Measurements from ENCODE around the gene NCR3LG1.

- TF ChIP-seq CTCF (IDR thresholded peaks at IDR 0.05; ENCODE audit: low read depth, low read length, poor library complexity, severe bottlenecking) = no peak
- TF ChIP-seq EZH2phosphoT487 (IDR thresholded peaks at IDR 0.05; ENCODE audit: borderline replicate concordance, low read length) = no peak
Measured at GRCh38 chr11:17366495-17366894, 14.9 kb downstream of the NCR3LG1 start.
